Aorta (tissue), 5 donors: ENCODE results near the gene BAIAP3. TPM values are rescaled to one million over a fixed set of nuclear protein-coding genes. Genes with fewer than 3 reads are reported as not detected.

Source experiments
- ATAC-seq: fragments of 200-7000 bp; cut with Tn5 transposase; one replicate; pipeline ENCODE4 v1.9.1; 2022; ENCODE audit warnings: moderate library complexity; ENCODE audit not compliant: low FRiP score
- DNase-seq, 2 donors: peaks; one replicate each; pipeline ENCODE4 v3.0.0-alpha.2; 2020
- H3K27ac ChIP-seq, 2 donors: one replicate each; pipeline ENCODE4 v1.5.1; 2013; ENCODE audit warnings: low read length in 2 of 2, mild to moderate bottlenecking in 2 of 2, moderate library complexity in 2 of 2, control low read depth in 1 of 2, inconsistent platforms in 1 of 2, low read depth in 1 of 2
- H3K27me3 ChIP-seq, 2 donors: one replicate each; pipeline ENCODE4 v1.6.1; 2013; ENCODE audit warnings: control low read depth in 1 of 2, low read length in 1 of 2, mild to moderate bottlenecking in 1 of 2, moderate library complexity in 1 of 2; ENCODE audit not compliant: insufficient read depth in 2 of 2, control insufficient read depth in 1 of 2
- H3K36me3 ChIP-seq, 2 donors: one replicate each; pipeline ENCODE4 v1.6.1; 2013; ENCODE audit warnings: control low read depth in 1 of 2, low read length in 1 of 2, mild to moderate bottlenecking in 1 of 2; ENCODE audit not compliant: insufficient read depth in 2 of 2, control insufficient read depth in 1 of 2
- H3K4me1 ChIP-seq, 2 donors: one replicate each; pipeline ENCODE4 v1.6.1; 2013; ENCODE audit warnings: low read length in 2 of 2, control low read depth in 1 of 2, mild to moderate bottlenecking in 1 of 2, moderate library complexity in 1 of 2; ENCODE audit not compliant: insufficient read depth in 2 of 2, control insufficient read depth in 1 of 2
- H3K4me3 ChIP-seq, 2 donors: one replicate each; pipeline ENCODE4 v1.5.1; 2013; ENCODE audit warnings: low read length in 2 of 2, control low read depth in 1 of 2, mild to moderate bottlenecking in 1 of 2
- H3K9me3 ChIP-seq: one replicate; pipeline ENCODE4 v1.6.1; 2013; ENCODE audit warnings: mild to moderate bottlenecking, low read length; ENCODE audit not compliant: control insufficient read depth
- WGBS, 2 donors: extraction: QIAGEN DNeasy Blood & Tissue Kit; methylation state at CpG; one replicate each; pipeline ENCODE4 v1.1.7; 2013; 5-methylcytosine and 5-hydroxymethylcytosine counted together
- intact Hi-C, 2 donors: fragments of 100-400 bp; cut with DNase I; formaldehyde crosslinking; loops; one replicate each; pipeline versions ENCODE4 v1.14.2 to v1.15.0; 2022
- polyA plus RNA-seq, 2 donors: library from polyadenylated mRNA; stranded (reverse); fragments of 200-250 nt; gene quantifications; one replicate each; pipeline ENCODE4 v1.2.3, GENCODE V29; 2013
- total RNA-seq, 2 donors: library from RNA; stranded (reverse); fragmentation: NEBNext Ultra II Directional; extraction: Animal tissue kit (Norgen Biotek cat#: 25700); gene quantifications; one replicate each; pipeline ENCODE4 v1.2.1, GENCODE V29; 2021
- donor health status: healthy with polysubstance abuse.
- donor health status: Bipolar disorder and iron deficiency.
- donor health status: DM: no; HTN: no; CAD: no.
- donor health status: DM: no; HTN: no; CAD: no.
- donor health status: DM: yes; HTN: yes; CAD: no.

The BAIAP3 gene
- total and polyA plus RNA-seq, 4 donors, result 1.1 to 3.1 (median 1.9) TPM

DNA sequence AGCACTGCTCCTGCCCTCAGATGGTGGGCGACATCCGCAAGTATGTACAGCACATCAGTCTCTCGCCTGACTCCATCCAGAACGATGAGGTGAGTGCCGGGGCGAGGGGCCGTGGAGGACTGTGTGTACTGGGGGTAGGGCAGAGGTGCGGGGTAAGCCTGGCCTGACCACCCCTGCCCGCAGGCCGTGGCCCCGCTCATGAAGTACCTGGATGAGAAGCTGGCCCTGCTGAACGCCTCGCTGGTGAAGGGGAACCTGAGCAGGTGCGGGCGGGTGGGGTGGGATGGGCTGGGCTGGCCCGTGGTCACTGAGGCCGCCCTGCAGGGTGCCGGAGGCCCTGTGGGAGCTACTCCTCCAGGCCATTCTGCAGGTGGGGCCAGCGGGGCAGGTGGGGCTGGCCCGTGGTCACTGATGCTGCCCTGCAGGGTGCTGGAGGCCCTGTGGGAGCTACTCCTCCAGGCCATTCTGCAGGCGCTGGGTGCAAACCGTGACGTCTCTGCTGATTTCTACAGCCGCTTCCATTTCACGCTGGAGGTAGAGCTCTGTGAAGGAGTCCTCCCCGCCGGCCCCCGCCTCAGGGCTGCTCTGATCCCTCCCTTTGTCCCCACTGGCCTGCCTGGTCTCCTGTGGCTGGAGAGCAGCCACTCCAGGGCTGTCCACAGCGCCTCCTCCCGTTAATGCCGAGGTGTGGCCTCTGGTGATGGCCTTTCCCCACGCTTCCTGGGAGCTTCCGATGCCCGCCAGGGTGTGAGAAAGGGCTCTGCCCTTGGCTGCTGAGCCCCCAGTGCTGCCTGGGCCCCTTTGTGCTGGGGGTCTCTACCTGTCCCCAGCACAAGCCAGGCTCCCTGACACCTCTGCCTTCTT, 13.2 kb downstream of the BAIAP3 start:
- 72 to 78% methylated on average over 34 of the region's 34 CpGs for WGBS, 2 donors
- ATAC-seq (no peak), DNase-seq (no peak)
- H3K27me3 ChIP-seq, result no peaks in the 10 kb centered on the region
- intact Hi-C loops, result no loop called here
- no peaks in the 10 kb centered on the region for H3K4me1 ChIP-seq
- H3K4me3 ChIP-seq, result no peak overlapping the region
- H3K27ac ChIP-seq, result no peak overlapping the region
- H3K36me3 ChIP-seq, result no peaks in the 10 kb centered on the region
- H3K9me3 ChIP-seq, result no peaks in the 10 kb centered on the region

DNA sequence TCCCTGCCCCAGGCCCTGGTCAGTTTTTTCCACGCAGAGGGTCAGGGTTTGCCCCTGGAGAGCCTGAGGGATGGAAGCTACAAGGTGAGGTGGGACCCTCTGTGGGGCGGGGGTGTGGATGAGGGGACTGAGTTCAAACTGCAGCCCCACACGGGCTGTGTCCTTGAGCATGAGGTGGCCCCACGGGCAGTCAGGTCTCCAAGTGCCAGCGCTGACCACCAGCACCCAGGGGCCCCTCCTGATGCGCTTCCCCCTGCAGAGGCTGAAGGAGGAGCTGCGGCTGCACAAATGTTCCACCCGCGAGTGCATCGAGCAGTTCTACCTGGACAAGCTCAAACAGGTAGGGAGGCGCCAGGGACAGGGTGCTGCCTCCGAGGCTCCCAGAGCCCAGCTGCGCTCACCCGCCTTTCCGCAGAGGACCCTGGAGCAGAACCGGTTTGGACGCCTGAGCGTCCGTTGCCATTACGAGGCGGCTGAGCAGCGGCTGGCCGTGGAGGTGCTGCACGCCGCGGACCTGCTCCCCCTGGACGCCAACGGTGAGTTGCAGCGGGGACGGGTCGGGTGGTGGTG, 13.9 kb downstream of the BAIAP3 start:
- no peak for DNase-seq
- WGBS, 2 donors, result 89 to 91% methylated on average over 31 of the region's 31 CpGs

DNA sequence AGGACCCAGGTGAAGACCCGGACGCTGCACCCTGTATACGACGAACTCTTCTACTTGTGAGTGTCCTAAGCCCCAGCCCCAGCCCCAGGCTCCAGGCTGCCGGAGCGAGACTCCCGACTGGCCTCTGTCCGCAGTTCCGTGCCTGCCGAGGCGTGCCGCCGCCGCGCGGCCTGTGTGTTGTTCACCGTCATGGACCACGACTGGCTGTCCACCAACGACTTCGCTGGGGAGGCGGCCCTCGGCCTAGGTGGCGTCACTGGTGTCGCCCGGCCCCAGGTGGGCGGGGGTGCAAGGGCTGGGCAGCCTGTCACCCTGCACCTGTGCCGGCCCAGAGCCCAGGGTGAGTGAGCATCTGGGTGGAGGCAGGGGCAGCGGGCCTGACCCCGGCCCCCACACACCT, 14.5 kb downstream of the BAIAP3 start:
- Histone ChIP-seq H3K36me3 (no peaks in the 10 kb centered on the region), H3K27me3 (no peaks in the 10 kb centered on the region), H3K4me1 (no peaks in the 10 kb centered on the region), H3K4me3 (no peak overlapping the region), H3K9me3 (no peaks in the 10 kb centered on the region), H3K27ac (no peak overlapping the region)
- intact Hi-C loops, result no loop called here
- WGBS, 2 donors, result 89 to 91% methylated on average over 29 of the region's 29 CpGs
- DNase-seq, result no peak
- ATAC-seq, result no peak

More for the DNA sequence above, 13.9 kb downstream of the BAIAP3 start:
- intact Hi-C loops, result no loop called here
- Histone ChIP-seq H3K9me3 (no peaks in the 10 kb centered on the region), H3K36me3 (no peaks in the 10 kb centered on the region), H3K27me3 (no peaks in the 10 kb centered on the region), H3K27ac (no peak overlapping the region), H3K4me1 (no peaks in the 10 kb centered on the region), H3K4me3 (no peak overlapping the region)
- ATAC-seq, result no peak

DNA sequence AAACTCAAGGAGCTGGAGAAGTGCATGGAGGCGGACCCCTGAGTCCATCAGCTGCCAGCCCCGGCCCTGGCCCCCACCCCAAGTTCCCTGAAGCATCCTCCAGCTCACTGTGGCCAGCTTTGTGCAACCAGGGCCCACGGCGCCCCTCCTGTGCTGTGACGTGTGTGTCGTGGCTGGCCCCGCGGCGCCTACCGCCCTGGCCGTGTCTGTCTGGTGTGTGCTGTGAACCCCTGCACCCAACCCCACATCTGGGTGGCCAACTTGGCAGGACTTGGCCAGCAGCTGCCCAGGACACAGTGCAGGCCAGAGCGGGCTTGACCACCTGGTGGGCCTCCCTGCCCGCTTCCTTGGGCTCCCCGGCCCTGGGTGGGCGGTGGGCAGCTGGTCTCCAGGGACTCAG, 15.0 kb downstream of the BAIAP3 start:
- WGBS, 2 donors, result 92 to 93% methylated on average over 15 of the region's 15 CpGs
- no peaks in the 10 kb centered on the region for H3K36me3 ChIP-seq
- no peak for DNase-seq
- H3K4me1 ChIP-seq, result no peaks in the 10 kb centered on the region
- no peak overlapping the region for H3K4me3 ChIP-seq
- H3K9me3 ChIP-seq, result no peaks in the 10 kb centered on the region
- no peak for ATAC-seq
- H3K27me3 ChIP-seq, result no peaks in the 10 kb centered on the region
- H3K27ac ChIP-seq, result no peak overlapping the region
- intact Hi-C loops, result no loop called here

DNA sequence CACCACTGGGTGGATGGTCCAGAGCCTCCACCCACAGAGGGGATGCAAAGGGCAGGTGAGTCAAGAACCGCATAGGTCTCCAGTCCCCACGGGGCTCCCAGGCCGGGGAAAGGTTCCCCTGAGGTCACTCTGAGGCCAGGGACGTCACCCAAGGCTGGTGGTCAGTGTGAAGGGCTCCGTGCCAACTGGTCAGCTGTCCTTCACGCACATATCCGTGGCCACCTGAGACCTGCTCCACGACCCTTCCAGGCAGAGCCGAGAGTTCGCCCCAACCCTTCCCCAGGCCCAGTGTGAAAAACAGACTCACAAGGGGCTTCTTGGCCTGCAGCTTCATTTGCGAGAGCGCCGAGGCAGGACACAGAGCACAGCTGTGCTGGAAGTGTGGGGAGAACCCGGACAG, 15.5 kb downstream of the BAIAP3 start:
- Histone ChIP-seq H3K27ac (no peak overlapping the region), H3K36me3 (no peaks in the 10 kb centered on the region), H3K4me3 (no peak overlapping the region), H3K9me3 (no peaks in the 10 kb centered on the region), H3K27me3 (no peaks in the 10 kb centered on the region), H3K4me1 (no peaks in the 10 kb centered on the region)
- WGBS, 2 donors, result 78 to 83% methylated on average over 14 of the region's 14 CpGs
- intact Hi-C loops, result no loop called here
- DNase-seq, result no peak
- ATAC-seq, result no peak

DNA sequence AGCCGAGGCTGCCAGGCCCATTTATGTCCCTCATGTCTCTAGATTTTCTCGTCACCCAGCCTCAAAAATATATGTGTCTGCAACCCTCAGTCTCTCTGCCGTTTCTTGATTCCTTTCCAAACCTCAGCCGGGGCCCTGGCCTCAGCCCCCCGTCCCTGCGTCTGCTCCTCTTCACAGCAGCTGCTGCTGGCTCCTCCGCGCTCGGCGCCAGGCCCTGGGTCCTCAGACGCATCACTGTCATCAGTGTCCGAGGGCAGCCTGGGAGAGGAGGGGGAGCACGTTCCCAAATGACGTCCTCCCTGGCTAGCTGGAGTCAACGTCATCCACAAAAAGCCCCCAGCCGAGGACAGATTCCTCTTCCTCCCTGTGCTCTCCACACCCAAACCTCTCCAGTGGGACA, 15.9 kb downstream of the BAIAP3 start:
- ATAC-seq (no peak), DNase-seq (no peak)
- H3K4me1 ChIP-seq, result no peaks in the 10 kb centered on the region
- H3K4me3 ChIP-seq, result no peak overlapping the region
- H3K9me3 ChIP-seq, result no peaks in the 10 kb centered on the region
- H3K27me3 ChIP-seq, result no peaks in the 10 kb centered on the region
- 83% methylated on average over 16 of the region's 16 CpGs for WGBS, 2 donors
- no peaks in the 10 kb centered on the region for H3K36me3 ChIP-seq
- no peak overlapping the region for H3K27ac ChIP-seq
- intact Hi-C loops, result no loop called here

DNA sequence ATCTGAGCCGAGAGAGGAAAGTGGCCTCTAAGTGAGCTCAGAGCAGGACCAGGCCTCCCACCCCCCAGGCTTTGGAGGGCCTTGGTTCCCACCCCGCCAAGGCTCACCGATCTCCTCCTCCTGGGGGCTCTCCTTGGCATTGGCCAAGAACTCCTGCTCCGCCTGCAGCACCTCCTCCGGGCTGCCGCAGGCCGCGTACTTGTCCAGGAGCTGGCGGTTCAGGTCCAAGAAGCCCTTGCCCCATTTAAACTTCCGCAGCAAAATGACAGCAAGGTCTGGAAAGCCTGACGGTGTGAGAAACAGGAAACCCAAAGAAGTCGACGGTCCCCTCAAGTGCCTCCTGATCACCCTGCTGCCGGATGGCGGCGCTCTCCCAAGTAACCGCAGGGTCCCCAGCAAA, 16.5 kb downstream of the BAIAP3 start:
- no peak for DNase-seq
- no peaks in the 10 kb centered on the region for H3K4me1 ChIP-seq
- no peaks in the 10 kb centered on the region for H3K27me3 ChIP-seq
- H3K9me3 ChIP-seq, result no peaks in the 10 kb centered on the region
- H3K4me3 ChIP-seq, result no peak overlapping the region
- intact Hi-C loops, result loop anchor here in 1 of 2 donors (5.0 kb wide), 1 partner anchor 72 kb away; the partner anchor contains the start of gene UQCC4
- WGBS, 2 donors, result 91 to 94% methylated on average over 16 to 17 of the region's 17 CpGs
- no peak for ATAC-seq
- no peaks in the 10 kb centered on the region for H3K36me3 ChIP-seq
- no peak overlapping the region for H3K27ac ChIP-seq

DNA sequence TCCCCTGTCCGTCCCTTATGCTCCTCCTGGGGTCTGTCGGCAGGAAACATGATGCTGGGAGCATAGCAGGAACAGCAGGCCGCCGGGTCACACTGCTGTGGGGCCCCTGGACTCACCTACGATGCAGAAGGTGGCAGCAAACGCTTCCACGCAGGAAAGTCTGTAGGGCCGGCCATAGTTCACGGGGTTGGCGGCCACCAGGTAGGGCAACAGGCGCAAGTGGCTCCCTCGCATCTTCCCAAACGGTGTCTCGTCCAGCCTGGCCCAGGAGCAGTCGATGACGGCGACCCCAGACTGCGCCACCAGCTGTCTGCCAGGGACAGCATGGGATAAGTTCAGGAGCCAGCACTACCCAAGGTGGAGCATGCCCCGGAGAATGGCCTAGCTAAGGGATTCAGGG, 17.2 kb downstream of the BAIAP3 start:
- Histone ChIP-seq H3K4me3 (peak overlapping the region in 1 of 2 donors; percentile 70), H3K4me1 (no peaks in the 10 kb centered on the region), H3K27me3 (no peaks in the 10 kb centered on the region), H3K27ac (no peak overlapping the region), H3K9me3 (no peaks in the 10 kb centered on the region), H3K36me3 (no peaks in the 10 kb centered on the region)
- WGBS, 2 donors, result 80 to 82% methylated on average over 19 of the region's 19 CpGs
- intact Hi-C loops, result loop anchor here in 1 of 2 donors (5.0 kb wide), 1 partner anchor 72 kb away; the partner anchor contains the start of gene UQCC4
- no peak for DNase-seq
- ATAC-seq, result no peak

DNA sequence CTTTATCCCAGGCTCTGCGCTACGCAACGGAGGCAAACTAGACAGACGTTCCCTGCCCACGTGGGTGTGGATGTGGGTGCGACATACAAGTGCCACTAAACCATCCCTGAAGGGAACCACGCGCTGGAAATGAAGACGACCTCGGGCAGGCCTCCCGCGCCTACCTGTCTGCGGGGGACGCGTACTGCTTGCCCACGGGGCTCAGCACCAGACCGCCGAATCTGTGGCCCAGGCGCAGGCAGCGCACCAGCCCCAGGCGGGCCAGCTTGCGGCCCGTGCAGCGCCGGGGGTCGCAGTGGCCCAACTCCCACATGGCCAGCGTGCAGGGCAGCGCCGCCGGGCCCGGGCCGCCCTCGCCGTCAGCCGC, 17.8 kb downstream of the BAIAP3 start:
- H3K36me3 ChIP-seq, result no peaks in the 10 kb centered on the region
- ATAC-seq (peak; percentile 15), DNase-seq (no peak)
- H3K9me3 ChIP-seq, result no peaks in the 10 kb centered on the region
- H3K27ac ChIP-seq, result no peak overlapping the region
- 1% methylated on average over 30 to 35 of the region's 35 CpGs for WGBS, 2 donors
- H3K27me3 ChIP-seq, result no peaks in the 10 kb centered on the region
- intact Hi-C loops, result loop anchor here in 1 of 2 donors (5.0 kb wide), 1 partner anchor 71 kb away; the partner anchor contains the start of gene UQCC4
- H3K4me1 ChIP-seq, result no peaks in the 10 kb centered on the region
- H3K4me3 ChIP-seq, result peak overlapping the region; percentile 67 to 70
